ENCODE measurements around the gene RIMS4.

Gene RIMS4

DNA sequence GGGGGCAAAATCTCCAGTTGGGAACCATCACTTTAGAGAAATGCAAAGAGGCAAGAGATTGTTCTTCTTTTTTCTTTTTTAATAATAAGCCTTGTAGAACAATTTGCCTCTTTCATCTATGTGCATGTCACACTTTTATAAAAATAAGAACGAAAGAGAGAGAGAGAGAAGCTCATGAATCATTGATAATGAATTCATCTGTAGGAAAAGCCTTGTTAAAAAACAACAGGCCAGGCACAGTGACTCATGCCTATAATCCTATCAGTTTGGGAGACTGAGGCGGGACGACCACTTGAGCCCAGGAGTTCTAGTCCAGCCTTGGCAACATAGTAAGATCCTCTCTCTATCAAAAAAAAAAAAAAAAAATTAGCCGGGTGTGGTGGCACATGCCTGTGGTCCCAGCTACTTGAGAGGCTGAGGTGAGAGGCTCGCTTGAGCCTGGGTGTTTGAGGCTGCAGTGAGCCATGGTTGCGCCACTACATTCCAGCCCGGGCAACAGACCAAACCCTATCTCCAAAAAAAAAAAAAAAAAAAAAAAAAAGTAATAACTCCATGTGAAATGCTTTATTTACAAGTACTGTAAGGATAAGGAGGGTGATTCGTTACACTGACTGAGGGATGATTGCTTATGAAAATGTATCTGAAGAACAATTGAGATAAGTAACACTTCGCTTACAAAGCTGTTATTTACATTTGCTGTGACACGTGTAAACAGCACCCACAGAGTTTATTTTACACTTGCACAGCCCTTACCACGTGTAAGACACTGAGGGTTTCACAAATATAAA, 89.2 kb downstream of the RIMS4 start:
- DNase-seq (ENCODE audit: low read depth, low spot score), result no peak

DNA sequence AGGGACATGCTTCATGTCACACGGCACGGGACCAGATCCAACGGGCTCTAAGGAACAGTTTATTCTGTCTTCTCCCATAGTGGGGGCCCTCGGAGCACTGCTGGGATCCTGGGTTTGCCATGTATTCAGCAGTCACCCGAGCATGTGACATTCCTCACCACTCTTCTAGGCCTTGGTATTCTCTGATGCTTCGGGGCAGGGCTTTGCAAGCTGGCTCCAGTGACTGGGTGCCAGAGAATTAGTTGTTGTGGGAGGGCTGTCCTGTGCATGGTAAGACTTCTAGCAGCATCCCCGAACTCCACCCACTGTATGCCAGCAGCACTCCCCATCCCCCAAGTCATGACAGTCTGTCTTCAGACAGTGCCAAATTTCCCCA, 89.7 kb downstream of the RIMS4 start:
- no peak for DNase-seq (ENCODE audit: low read depth, low spot score)

DNA sequence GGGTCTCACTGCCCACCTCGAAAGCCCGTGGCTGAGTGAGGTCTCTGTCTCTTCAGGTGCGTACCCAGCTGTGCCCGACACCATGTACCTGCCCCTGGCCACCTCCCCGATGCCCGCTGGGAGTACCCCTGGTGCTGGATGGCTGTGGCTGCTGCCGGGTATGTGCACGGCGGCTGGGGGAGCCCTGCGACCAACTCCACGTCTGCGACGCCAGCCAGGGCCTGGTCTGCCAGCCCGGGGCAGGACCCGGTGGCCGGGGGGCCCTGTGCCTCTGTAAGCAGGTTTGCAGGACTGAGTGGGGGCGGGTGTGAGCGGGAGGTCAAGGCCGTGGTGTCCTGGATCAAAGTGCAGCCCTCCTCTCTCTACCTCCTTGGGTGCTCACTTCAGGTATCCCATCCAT, 90.5 kb downstream of the RIMS4 start:
- no peak for DNase-seq (ENCODE audit: low read depth, low spot score)

DNA sequence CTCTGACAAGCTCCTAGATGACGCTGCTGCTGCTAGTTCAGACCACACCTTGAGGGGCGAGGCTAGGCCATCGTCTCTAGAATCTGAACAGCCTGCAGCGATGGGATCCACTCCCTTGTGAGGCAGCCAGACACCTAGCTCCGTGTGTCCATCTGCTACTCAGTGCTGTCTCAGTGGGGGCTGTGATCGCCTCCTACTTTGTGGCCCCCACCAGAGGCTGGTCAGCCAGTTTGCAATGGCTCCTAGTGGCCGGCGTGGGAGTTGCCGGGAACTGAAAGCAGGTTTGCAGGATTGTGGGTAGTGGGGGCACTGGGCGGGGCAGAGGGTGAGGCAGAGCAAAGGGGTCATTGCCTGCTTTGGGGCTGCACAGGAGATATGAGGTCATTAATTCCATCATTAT, 92.4 kb downstream of the RIMS4 start:
- no peak for DNase-seq (ENCODE audit: low read depth, low spot score)

DNA sequence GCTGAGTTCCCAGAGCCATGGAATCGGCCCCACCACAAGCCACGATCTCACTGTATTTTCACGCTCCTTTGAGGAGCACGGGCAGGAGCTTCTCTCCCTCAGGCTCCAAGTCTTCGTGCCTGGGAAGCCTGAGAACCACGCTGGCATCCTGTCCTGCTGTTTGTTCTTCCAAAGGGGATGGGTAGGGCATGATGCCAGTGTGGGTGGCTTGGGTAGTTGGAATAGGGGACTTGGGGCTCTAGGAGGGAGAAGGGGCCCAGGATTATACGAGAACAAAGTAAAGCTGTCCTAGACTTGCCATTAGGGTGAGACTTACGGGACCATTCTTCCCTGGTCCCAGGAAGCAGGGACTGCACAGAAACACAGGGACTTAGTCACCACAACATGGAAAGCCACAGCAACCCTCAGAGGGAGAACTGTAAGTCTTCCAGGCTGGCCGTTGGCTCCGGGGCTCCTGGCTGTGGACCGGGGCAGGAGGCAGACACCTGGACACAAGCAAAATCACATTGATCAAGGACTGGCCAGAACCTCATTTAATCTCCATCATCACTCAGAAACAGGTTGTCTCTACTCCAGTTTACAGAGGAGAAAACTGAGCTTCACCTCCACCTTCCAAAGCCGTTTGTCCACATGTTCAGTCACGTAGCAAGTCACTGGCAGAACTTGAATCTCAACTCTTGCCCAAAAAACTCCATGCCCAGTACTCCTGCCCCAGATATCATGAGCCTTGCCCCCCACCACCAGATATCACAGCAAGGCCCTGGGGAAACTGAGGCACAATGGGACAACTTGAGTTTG, 93.8 kb downstream of the RIMS4 start:
- DNase-seq (ENCODE audit: low read depth, low spot score), result no peak

DNA sequence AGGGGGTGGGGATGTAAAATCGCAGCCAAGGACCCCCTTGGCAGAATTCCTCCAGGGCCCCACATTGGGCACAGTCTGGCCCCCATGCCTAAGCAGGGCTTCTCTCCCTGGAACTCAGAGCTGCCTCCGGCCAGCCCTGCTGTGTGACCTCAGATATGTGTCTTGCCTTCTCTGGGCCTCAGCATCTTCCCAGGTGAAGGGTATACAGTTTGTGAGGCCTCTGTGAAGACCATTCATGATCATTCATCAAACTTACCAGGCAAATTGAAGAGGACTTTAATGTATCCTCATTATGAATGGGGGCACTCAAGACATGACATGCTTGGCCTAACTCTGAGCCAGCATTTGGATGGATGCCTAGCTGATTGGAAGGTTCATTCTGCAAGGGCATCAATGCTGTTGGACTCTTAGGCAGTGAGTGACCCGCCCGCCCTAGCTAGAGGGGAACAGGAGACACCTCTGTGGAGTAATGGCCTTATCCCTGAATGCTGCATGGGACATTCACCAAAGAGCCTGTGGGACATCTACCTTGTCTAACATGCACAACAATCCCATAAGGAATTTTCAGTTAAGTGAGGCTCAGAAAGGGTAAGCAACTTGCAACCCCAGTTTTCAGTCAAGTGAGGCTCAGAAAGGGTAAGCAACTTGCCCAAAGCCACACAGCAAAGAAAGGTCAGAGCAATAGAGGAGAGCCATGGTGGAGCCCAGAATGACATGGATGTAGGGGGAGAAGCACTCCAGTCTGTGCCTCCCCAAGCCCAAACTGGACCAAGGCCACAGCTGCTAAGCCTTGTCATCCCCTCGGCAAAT, 94.6 kb downstream of the RIMS4 start:
- DNase-seq (ENCODE audit: low read depth, low spot score), result no peak

DNA sequence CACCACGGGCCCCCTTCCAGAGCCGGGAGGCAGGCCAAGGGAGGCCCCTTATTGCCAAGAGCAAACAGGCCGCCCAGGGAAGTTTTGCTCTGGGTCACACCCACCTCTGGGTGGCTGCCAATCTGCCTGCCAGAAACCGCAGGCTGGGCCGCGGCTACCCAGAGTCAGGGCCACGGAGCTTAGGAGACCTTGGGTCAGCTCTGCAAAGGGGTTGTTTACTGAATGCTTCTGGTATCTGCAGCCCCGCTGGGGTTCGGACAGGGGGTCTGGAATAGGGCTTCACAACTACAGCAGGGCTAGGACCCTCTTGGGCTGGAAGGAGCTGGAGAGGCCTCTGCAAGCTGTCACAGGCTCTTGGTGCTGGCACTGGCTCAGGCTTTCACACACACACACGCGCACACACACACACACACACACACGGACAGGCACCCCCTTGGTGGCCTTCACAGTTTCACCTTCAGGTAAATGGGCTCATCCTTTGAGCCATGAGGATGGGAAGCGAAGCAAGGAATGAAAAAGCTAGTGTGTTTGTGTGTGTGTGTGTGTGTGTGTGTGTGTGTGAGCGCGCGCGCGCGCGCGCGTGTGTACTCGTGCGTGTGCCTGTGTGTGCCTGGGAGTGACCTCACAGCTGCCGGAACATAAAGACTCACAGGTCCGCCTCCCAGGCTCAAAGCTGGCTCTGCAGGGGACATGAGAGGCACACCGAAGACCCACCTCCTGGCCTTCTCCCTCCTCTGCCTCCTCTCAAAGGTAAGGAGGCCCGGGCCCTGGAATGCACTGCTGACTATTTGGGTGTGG, 95.4 kb downstream of the RIMS4 start, which contains the start of gene CCN5:
Gene CCN5 (plus strand): TSS at position 669 of the 798 bp plus-strand sequence. CDS start 22 bp downstream, at position 691.
- DNase-seq (ENCODE audit: low read depth, low spot score), result no peak

DNA sequence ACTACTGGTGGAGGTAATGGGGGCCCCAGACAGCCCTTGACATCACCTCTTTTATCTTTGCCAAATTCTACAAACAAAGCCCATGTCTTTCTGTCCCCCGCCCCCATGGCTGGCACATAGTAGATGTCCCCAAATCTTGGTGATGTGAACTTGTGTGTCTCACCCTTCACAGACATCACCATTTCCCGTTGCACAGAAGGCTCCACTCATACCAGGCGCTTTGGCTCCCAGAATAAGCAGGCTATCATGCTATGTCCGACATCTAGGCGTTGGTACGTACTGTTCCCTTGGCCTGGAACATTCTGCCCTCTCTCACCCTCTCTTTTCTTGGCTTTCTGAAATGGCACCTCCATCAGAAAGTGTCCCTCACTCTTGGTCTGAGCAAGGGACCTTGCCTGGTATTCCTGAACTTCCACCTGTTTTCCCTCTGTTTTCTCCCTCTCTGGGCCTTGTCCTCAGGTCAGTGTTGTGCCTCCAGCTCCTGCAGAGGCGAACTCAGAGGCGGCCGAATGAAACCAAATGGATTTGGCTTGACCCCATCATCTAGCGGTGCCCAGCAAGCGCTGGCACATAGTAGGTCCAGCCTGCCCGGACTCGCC, 96.1 kb downstream of the RIMS4 start:
- DNase-seq (ENCODE audit: low read depth, low spot score), result no peak

DNA sequence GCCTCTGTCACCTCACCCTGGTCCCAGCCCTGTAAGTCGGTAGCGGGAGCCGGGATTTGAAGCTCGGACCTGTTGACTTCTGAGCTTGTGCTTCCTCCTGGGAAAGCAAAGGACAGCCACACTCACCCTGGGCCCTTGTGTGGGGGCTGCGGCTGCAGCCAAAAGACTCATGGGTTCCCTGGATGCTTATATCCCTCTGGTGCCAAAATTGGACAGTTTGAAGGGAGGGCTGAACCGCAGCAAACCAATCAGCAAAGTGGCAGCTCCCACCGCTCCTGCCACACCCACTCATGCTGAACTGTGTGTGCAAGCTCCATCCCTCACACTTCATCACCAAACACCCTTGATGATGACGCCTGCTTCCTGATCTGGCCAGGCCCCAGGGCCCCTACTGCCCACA, 99.1 kb downstream of the RIMS4 start:
- DNase-seq (ENCODE audit: low read depth, low spot score), result no peak

DNA sequence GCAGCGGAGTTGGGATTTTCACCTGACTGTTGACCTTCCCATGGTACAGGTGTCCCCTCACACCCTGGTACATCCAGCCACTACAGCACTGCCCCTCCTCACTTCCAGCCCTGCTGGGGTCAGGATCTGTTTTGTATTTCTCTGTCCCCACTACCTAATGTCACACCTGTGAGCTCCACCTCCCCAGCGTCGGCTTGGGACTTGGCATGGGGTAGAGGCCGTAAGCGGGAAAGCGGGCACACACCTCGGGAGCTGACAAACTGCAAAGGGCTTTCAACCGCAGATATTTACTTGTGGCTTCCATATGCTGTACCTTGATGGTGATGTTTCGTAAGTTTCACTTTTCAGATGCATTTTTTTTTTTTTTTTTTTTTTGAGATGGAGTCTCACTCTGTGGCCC, 100.5 kb downstream of the RIMS4 start:
- no peak for DNase-seq (ENCODE audit: low read depth, low spot score)

DNA sequence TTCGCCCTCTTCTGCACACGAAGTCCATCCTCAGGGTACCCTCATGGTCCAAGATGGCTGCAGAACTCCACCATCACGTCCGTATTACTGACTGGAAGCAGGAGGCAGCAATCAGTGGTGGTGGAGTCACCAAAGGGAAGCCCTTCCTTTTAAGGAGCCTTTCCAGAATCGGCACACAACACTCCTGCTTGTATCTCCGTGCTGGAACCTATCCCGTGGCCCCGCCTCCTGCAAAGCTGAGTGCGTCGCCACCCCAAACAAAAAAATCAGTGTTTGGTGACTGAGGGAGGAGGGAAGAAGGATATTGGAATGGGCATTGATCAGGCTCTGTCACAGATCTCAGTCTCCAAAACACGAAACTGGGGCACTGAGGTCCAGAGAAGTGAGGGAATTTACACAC, 101.0 kb downstream of the RIMS4 start:
- no peak for DNase-seq (ENCODE audit: low read depth, low spot score)

DNA sequence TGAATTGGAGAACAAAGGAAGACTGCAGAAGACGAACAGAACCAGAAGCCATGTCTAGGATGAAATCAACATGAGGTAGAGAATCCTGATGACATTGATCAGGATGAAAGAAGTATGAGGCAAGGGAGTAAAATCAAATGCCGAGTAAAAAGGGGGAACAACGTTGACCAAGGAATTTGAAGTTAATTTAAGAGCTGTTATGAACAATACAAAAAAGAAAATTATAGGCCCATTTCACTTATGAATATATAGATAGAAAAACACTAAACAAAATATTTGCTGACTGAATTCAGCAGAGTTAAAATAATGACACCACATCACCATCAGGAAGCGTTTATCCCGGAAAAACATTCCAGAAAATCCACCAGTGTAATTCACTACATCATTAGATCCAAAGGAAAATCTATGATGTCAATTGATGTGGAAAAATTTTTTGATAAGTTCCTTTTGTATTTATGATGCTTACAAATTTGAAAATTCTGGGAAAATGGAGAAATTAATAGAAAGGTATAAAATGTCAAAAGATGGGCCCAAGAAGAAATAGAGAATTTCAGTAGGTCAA, 103.2 kb downstream of the RIMS4 start:
- DNase-seq (ENCODE audit: low read depth, low spot score), result no peak

DNA sequence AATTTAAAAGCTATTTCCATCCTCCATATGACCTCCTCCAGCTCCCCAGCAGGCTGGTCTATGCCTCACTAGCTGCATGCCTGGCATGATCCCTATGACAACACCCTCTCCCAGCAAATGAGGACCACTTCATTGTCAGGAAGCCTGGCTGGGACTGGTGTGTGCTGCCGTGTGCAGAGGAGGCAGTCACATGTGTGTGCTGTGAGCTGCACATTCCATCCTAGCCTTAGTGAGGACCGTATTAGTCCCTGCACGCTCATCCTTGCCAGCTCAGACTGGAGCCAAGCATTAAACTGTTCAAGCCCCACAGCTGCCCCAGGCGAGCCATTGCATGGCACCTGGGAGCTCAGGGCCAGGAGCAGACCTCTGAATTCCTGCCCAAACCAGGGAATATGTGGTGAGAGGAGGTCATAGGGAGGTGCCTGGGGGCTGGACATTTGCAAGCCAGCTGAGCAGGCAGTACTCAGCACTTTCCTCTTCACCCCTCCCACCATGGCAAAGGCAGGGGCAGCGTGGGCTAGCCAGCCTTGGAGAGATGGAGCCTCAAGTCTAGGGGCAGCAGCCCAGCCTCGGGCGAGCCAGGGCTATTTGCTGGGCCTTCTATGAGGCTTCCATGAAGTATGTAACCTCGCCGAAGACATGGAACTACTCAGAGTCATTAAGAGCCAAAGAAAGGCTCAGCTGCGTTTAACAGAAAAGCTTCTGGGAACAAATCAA, 103.9 kb downstream of the RIMS4 start:
- DNase-seq (ENCODE audit: low read depth, low spot score), result no peak

DNA sequence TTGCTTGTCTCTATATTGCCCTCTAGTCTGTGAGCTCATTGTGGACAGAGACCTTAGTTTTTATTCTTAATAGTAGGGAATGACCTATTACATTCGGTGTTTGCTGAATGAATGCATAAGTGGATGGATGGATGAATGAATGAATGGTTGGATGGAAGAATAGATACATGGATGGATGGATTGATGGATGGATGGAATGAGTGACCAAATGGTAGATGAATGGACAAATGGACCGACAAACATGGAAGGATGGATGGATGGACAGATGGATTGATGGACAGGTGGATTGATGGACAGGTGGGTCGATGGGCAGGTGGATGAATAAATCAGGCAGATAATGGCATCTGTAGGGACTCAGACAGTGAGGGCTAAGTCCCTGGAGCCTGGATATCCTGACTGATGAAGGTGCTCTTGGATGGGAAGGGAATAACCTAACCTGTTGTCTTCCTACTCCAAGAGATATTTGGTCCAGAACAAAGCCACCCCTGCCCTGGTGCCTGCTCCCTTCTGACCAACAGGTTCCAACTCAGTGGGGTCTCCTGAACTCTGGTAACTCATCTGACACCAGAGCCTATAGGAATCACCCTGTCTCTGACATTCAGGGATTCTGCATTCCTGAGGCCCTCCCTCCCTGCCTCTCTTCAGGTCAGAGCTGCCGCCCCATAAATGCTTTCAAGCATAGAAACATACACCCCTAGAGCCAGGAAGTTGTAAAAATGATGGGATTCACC, 104.8 kb downstream of the RIMS4 start:
- no peak for DNase-seq (ENCODE audit: low read depth, low spot score)

DNA sequence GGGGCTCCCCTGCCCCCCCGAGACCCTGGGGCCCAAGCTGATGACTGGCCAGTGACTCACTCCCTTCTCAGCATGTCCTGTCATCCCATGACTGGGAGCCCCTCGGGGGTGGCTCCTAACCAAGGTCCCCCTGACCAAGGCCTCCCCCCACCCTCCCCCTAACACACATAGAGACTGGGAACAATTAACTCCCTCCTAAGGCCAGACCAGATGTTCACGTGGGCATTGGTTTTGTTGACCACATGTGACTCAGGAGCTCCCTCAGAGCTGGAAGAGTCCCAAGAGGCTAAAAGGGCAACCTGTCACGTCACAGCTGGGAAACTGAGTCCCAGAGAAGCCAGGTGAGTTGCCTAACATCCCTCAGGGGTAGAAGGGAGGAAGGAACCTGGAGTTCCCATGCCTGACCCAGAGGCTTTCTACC, 105.8 kb downstream of the RIMS4 start:
- no peak for DNase-seq (ENCODE audit: low read depth, low spot score)

DNA sequence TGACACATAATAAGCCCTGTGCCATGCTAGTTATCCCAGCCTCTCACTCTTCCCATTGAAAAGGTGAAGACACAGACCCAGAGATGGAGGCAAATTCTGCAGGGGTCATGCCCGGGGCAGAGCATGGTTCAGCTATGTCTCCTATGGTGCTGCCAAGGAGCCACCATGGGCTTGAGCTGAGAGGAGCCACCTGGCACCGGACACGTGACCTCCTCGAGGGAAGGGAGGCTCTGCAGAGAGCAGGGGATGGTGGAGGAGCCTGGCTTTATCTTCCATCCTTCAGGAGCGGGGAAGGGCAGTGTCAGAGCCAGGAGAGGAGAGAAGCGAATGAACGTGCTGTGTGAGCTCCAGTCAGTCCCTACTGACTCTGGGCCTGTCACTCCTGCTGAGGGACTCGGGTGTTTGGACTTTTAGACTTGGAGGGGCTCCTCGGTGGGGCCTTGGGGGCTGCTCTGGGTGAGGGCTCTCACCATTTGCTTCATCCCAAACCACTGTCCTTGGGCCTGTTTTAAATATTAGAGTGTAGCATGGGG, 106.3 kb downstream of the RIMS4 start:
- DNase-seq (ENCODE audit: low read depth, low spot score), result no peak

DNA sequence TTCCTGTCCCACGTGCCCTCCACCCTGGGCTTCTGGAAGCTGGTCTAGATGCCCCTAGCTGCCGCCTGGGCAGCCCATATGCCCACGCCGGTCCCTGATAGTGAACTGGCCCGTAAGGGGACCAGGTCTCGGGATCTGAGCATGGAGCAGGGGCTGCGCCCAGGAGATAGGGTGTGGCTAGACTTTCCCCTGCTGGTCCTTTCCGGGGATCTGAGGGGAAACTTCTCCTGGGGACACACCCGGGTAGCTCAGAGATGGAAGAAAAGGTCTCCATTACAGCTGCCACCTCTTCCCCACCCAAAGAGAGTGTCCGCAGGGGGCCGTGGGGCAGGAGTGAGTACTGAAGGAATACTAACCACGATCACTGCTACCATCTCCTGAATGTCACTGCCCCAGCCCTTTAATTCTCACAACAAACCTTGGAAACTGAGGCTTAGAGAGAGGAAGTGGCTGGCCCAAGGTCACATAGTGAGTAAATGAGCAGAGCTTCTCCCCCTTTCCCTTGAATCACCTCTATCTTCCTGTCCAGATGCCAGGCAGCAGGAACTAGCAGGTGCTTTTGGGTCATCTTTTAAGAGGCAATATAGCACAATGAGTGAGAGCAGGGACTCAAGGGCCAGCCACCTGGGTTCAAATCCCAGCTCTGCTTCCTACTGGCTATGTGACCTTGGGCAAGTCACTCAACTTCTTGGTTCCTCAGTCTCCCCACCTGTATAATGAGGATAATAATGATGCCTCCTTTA, 107.0 kb downstream of the RIMS4 start:
- no peak for DNase-seq (ENCODE audit: low read depth, low spot score)

DNA sequence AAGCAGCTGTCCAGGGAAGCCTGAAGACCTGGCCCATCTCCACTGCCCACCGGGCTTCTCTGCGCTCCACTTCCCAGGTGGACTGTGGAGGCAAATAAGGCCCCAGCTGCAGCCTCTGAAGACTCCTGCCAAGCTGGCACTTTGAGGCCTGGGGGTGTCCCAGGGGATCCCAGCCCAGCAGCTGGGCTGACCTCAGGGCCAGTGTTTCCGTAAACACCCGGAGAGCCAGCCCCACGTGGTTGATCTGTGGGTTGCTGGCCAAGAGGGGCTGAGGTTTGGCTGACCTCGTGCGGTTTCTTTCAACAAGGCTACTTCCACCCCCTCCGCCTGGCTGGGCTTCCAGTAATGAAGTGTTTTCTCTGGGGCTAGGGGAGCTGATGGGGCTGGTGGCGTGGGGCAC, 107.6 kb downstream of the RIMS4 start:
- no peak for DNase-seq (ENCODE audit: low read depth, low spot score)

Measured in activated naive CD8-positive, alpha-beta T cell treated with anti-CD3 and anti-CD28 coated beads, Interleukin-2, amount 50 U/mL, for 16 hours (primary cell).